GM21360 (cell line): ENCODE data around the gene MAGEA4.

Experiments used
- ATAC-seq: cut with Tn5 transposase; IDR thresholded peaks from one replicate; pipeline ENCODE4 v1.9.1; 2021; ENCODE audit warnings: mild to moderate bottlenecking, moderate library complexity; ENCODE audit not compliant: unreplicated experiment

Gene MAGEA4

GRCh38 chrX:151922692-151923091 lies 10.0 kb downstream of the MAGEA4 start:
- ATAC-seq: no peak

GRCh38 chrX:151923648-151924047 lies 11.0 kb downstream of the MAGEA4 start:
- no peak for ATAC-seq

- ATAC-seq: no peak
Observed at GRCh38 chrX:151929126-151929525, 16.4 kb downstream of the MAGEA4 start.

- ATAC-seq: no peak
Observed at GRCh38 chrX:151935358-151935757, 22.7 kb downstream of the MAGEA4 start.

- no peak for ATAC-seq
Observed at GRCh38 chrX:151938172-151938571, 25.5 kb downstream of the MAGEA4 start.

- ATAC-seq: no peak
Observed at GRCh38 chrX:151954730-151955129, 42.0 kb downstream of the MAGEA4 start.

GRCh38 chrX:151958101-151958500 lies 45.4 kb downstream of the MAGEA4 start:
- no peak for ATAC-seq

- no peak for ATAC-seq
Observed at GRCh38 chrX:151962034-151962433, 49.3 kb downstream of the MAGEA4 start.

- ATAC-seq: no peak
Observed at GRCh38 chrX:151966236-151966635, 53.5 kb downstream of the MAGEA4 start.

- ATAC-seq: no peak
Observed at GRCh38 chrX:151970027-151970426, 57.3 kb downstream of the MAGEA4 start.

GRCh38 chrX:151970661-151971060 lies 58.0 kb downstream of the MAGEA4 start:
- ATAC-seq: no peak

- no peak for ATAC-seq
Observed at GRCh38 chrX:151973060-151973661, 60.5 kb downstream of the MAGEA4 start.

GRCh38 chrX:151973851-151974335 lies 61.2 kb downstream of the MAGEA4 start:
- no peak for ATAC-seq
